Hepatocyte (in vitro differentiated cells): Measurements from ENCODE around the gene PLCL2. TPM values are rescaled to one million over a fixed set of nuclear protein-coding genes. Genes with fewer than 3 reads are reported as not detected.
"Not testable (repeated sequence)": the region's sequence is repeated elsewhere in the genome, so short reads cannot be mapped to it uniquely, and the experiment has no call there.

Experiments
- DNase-seq: peaks from one replicate; pipeline ENCODE4 v3.0.0-alpha.2; 2016; ENCODE audit warnings: low spot score
- H2AFZ ChIP-seq: fragments of 200-600 bp; sonication (generic); 2 replicates; pipeline ENCODE4 v1.6.0; 2016; ENCODE audit warnings: antibody characterized with exemption, mild to moderate bottlenecking
- H3K27ac ChIP-seq: fragments of 200-600 bp; sonication (generic); 2 replicates; pipeline ENCODE4 v1.5.1; 2016; ENCODE audit warnings: mild to moderate bottlenecking
- H3K27me3 ChIP-seq: fragments of 200-600 bp; sonication (generic); 2 replicates; pipeline ENCODE4 v1.6.1; 2016
- H3K36me3 ChIP-seq: fragments of 200-600 bp; sonication (generic); replicated peaks from 2 replicates; pipeline ENCODE4 v1.5.1; 2016; ENCODE audit warnings: low read depth; ENCODE audit not compliant: insufficient read depth
- H3K4me1 ChIP-seq: fragments of 200-600 bp; sonication (generic); 2 replicates; pipeline ENCODE4 v1.5.1; 2016; ENCODE audit warnings: mild to moderate bottlenecking, moderate library complexity; ENCODE audit not compliant: insufficient read depth
- H3K4me2 ChIP-seq: fragments of 200-600 bp; sonication (generic); 2 replicates; pipeline ENCODE4 v1.6.0; 2016
- H3K4me3 ChIP-seq: fragments of 200-600 bp; sonication (generic); 2 replicates; pipeline ENCODE4 v1.5.1; 2016; ENCODE audit warnings: mild to moderate bottlenecking
- H3K79me2 ChIP-seq: fragments of 200-600 bp; sonication (generic); 2 replicates; pipeline ENCODE4 v1.6.0; 2017; ENCODE audit warnings: mild to moderate bottlenecking
- H3K9me2 ChIP-seq: fragments of 200-600 bp; sonication (generic); replicated peaks from 2 replicates; pipeline ENCODE4 v1.6.0; 2017; ENCODE audit warnings: mild to moderate bottlenecking; ENCODE audit not compliant: insufficient read depth
- H3K9me3 ChIP-seq: fragments of 200-600 bp; sonication (generic); 2 replicates; pipeline ENCODE4 v1.5.1; 2016; ENCODE audit warnings: low read depth, mild to moderate bottlenecking
- H4K20me1 ChIP-seq: fragments of 200-600 bp; sonication (generic); 2 replicates; pipeline ENCODE4 v1.6.0; 2016; ENCODE audit warnings: mild to moderate bottlenecking; ENCODE audit not compliant: insufficient read depth, poor library complexity, severe bottlenecking
- EZH2 ChIP-seq: fragments of 200-600 bp; sonication (generic); IDR thresholded peaks from 2 replicates; pipeline ENCODE4 v1.6.1; 2016; ENCODE audit warnings: antibody characterized with exemption, mild to moderate bottlenecking, borderline replicate concordance
- EZH2phosphoT487 ChIP-seq: fragments of 200-600 bp; sonication (generic); IDR thresholded peaks from one replicate; pipeline ENCODE4 v1.6.1; 2018; ENCODE audit warnings: antibody characterized with exemption, mild to moderate bottlenecking, low read depth, moderate library complexity; ENCODE audit not compliant: unreplicated experiment, severe bottlenecking
- WGBS: methylation state at CpG from one replicate; pipeline ENCODE4 v1.1.6; 2016; ENCODE audit warnings: low lambda C conversion rate; ENCODE audit errors: missing lambda C conversion rate; 5-methylcytosine and 5-hydroxymethylcytosine counted together
- polyA plus RNA-seq: library from polyadenylated mRNA; unstranded; fragments of >200 nt; fragmentation: Nextera tagmentation; extraction: Ambion mirVana; gene quantifications from 2 replicates; pipeline ENCODE4 v1.2.1, GENCODE V29; 2016
- total RNA-seq: library from RNA; depleted of rRNA; stranded (reverse); fragments of >200 nt; gene quantifications from 2 replicates; pipeline ENCODE4 v1.2.3, GENCODE V29; 2014
- TF ChIP-seq, protein P1 (sequence below): fragments of 200-600 bp; sonication (generic); IDR thresholded peaks from 2 replicates; pipeline ENCODE4 v1.5.1; 2016; ENCODE audit warnings: antibody characterized with exemption, mild to moderate bottlenecking; ENCODE audit not compliant: poor library complexity

Gene PLCL2
- total and polyA plus RNA-seq, 2 experiments from 2014 or later, result 3.2 to 14.2 TPM

DNA sequence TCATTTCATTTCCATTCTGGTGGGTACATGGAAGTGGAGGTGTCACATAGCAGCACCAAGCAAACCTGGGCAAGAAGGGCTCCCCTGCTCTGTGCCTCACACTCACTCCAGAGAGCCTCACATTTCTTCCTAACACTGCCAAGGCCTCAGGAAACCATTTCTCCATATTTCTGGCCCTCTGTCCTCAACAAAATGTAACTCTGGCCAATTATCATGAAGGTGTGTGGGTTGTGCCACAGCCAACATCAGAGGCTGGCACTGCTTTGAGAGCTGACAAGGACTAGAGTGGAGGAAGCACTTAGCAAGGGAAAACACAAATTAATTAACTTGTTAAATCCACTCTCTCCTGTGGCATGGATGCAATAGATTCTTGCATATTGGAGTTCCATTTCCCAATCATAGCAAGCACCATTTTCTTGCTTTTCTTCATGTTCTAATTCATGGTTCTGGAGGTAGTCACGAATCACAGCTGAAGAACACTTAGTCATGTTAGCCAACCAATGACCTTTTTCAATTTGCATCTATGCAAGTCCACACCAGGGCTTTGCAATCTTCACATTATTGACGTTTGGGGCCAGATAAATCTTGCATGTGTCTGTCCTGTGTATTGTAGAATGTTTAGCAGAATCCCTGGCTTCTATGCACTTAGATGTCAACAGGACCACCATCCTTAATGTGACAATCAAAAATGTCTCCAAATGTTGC lies 241.1 kb downstream of the PLCL2 start:
- H3K79me2 ChIP-seq, result no peaks in the 10 kb centered on the region
- no peak overlapping the region for H2AFZ ChIP-seq
- H3K9me2 ChIP-seq, result no peaks in the 10 kb centered on the region
- no peak for TF ChIP-seq EZH2phosphoT487
- no peak for TF ChIP-seq EZH2
- TF ChIP-seq, protein P1, sequence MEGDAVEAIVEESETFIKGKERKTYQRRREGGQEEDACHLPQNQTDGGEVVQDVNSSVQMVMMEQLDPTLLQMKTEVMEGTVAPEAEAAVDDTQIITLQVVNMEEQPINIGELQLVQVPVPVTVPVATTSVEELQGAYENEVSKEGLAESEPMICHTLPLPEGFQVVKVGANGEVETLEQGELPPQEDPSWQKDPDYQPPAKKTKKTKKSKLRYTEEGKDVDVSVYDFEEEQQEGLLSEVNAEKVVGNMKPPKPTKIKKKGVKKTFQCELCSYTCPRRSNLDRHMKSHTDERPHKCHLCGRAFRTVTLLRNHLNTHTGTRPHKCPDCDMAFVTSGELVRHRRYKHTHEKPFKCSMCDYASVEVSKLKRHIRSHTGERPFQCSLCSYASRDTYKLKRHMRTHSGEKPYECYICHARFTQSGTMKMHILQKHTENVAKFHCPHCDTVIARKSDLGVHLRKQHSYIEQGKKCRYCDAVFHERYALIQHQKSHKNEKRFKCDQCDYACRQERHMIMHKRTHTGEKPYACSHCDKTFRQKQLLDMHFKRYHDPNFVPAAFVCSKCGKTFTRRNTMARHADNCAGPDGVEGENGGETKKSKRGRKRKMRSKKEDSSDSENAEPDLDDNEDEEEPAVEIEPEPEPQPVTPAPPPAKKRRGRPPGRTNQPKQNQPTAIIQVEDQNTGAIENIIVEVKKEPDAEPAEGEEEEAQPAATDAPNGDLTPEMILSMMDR, result no peak
- H3K27me3 ChIP-seq, result no peaks in the 10 kb centered on the region
- H3K36me3 ChIP-seq, result no peaks in the 10 kb centered on the region
- WGBS, result 73% methylated on average over 2 of the region's 2 CpGs
- no peak overlapping the region for H3K4me3 ChIP-seq
- no peaks in the 10 kb centered on the region for H3K9me3 ChIP-seq
- no peak overlapping the region for H3K4me2 ChIP-seq
- H4K20me1 ChIP-seq, result no peaks in the 10 kb centered on the region
- DNase-seq, result no peak
- H3K4me1 ChIP-seq, result no peaks in the 10 kb centered on the region
- no peak overlapping the region for H3K27ac ChIP-seq

DNA sequence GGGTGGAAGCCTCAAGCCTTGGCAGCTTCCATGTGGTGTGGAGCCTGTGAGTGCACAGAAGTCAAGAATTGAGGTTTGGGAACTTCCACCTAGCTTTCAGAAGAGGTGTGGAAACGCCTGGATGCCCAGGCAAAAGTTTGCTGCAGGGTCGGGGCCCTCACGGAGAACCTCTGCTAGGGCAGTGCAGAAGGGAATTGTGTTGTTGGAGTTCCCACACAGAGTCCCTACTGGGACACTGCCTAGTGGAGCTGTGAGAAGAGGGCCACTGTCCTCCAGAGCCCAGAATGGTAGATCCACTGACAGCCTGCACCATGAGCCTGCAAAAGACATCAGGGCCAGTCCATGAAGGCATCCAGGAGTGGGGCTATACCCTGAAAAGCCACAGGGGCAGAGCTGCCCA lies 243.9 kb downstream of the PLCL2 start:
- DNase-seq, H3K4me1 ChIP-seq, H3K27ac ChIP-seq, H4K20me1 ChIP-seq, H2AFZ ChIP-seq, H3K9me3 ChIP-seq, H3K27me3 ChIP-seq, H3K4me3 ChIP-seq, H3K79me2 ChIP-seq, H3K36me3 ChIP-seq, H3K9me2 ChIP-seq, H3K4me2 ChIP-seq: not testable (repeated sequence)
- 83% methylated on average over 3 of the region's 3 CpGs for WGBS

DNA sequence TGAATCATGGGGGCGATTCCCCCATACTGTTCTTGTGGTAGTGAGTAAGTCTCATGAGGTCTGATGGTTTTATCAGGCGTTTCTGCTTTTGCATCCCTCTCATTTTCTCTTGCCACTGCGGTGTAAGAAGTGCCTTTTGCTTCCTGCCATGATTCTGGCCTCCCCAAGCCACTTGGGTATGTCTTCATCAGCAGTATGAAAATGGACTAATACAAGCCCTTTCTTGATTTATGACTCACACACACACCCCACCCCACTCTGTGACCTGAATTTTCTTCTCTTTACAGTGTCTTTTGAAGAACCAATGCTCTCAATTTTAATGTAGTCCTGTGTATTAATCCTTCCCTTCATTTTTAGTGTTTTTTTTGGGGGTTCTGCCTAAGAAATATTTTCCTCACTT lies 244.8 kb downstream of the PLCL2 start:
- 93% methylated on average over 3 of the region's 3 CpGs for WGBS

DNA sequence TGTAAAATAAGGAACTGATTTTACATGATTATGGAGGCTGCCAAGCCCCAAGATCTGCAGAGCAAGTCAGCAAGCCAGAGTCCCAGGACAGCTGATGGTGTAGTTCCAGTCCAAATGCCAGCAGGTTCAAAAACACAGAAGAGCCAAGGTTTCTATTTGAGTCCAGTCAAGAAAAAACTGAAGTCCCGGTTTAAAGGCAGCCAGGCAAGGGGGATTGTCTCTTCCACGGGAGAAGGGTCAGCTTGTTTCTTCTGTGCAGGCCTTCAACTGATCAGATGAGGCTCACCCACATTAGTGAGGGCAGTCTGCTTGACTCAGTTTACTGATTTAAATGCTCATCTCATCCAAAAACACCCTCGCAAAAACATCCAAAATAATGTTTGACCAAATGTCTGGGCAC lies 246.2 kb downstream of the PLCL2 start:
- H3K79me2 ChIP-seq, result no peaks in the 10 kb centered on the region
- TF ChIP-seq, protein P1, result no peak
- TF ChIP-seq EZH2 (no peak), EZH2phosphoT487 (no peak)
- no peak overlapping the region for H3K27ac ChIP-seq
- no peaks in the 10 kb centered on the region for H3K9me3 ChIP-seq
- no peak overlapping the region for H3K4me3 ChIP-seq
- H3K4me1 ChIP-seq, result no peaks in the 10 kb centered on the region
- DNase-seq, result no peak
- no peaks in the 10 kb centered on the region for H3K27me3 ChIP-seq
- H3K36me3 ChIP-seq, result no peaks in the 10 kb centered on the region
- H2AFZ ChIP-seq, result no peak overlapping the region
- 97% methylated on average over 3 of the region's 3 CpGs for WGBS
- H4K20me1 ChIP-seq, result no peaks in the 10 kb centered on the region
- no peak overlapping the region for H3K4me2 ChIP-seq
- no peaks in the 10 kb centered on the region for H3K9me2 ChIP-seq

More for the DNA sequence above, 244.8 kb downstream of the PLCL2 start:
- Histone ChIP-seq H3K27ac (no peak overlapping the region), H3K9me2 (no peaks in the 10 kb centered on the region), H3K9me3 (no peaks in the 10 kb centered on the region), H2AFZ (no peak overlapping the region), H3K4me1 (no peaks in the 10 kb centered on the region), H3K79me2 (no peaks in the 10 kb centered on the region), H3K36me3 (no peaks in the 10 kb centered on the region), H3K27me3 (no peaks in the 10 kb centered on the region), H4K20me1 (no peaks in the 10 kb centered on the region), H3K4me3 (no peak overlapping the region), H3K4me2 (no peak overlapping the region)
- no peak for TF ChIP-seq EZH2phosphoT487
- TF ChIP-seq, protein P1, result no peak
- no peak for TF ChIP-seq EZH2
- no peak for DNase-seq
